ENCODE measurements around the gene GRK4.

GRCh38 chr4:2961421-2961810 lies 2.0 kb upstream of the GRK4 start:
- TF ChIP-seq CTCF (IDR thresholded peaks at IDR 0.05): no peak
- no peak for TF ChIP-seq POLR2A (IDR thresholded peaks at IDR 0.05)
